Spleen (tissue), 11 donors: ENCODE data around the gene PLEKHD1. TPM values are rescaled to one million over a fixed set of nuclear protein-coding genes. Genes with fewer than 3 reads are reported as not detected.

Experiments
- DNase-seq: peaks from one replicate; pipeline ENCODE4 v3.0.0-alpha.2; 2020
- H3K27ac ChIP-seq, 8 donors: fragments of 200-600 bp; sonication (generic) in 7 of 8; 1 replicate in 4 of 8; 2 replicates in 4 of 8; pipeline versions ENCODE4 v1.5.0 to v1.8.0; 2016 to 2021; ENCODE audit warnings: inconsistent platforms in 4 of 8, mild to moderate bottlenecking in 4 of 8, moderate library complexity in 1 of 8
- H3K27me3 ChIP-seq, 7 donors: fragments of 200-600 bp; sonication (generic) in 6 of 7; replicated peaks in 1 of 7; 1 replicate in 4 of 7; 2 replicates in 3 of 7; pipeline versions ENCODE4 v1.5.0 to v1.8.0; 2016 to 2021; ENCODE audit warnings: inconsistent platforms in 3 of 7, mild to moderate bottlenecking in 1 of 7
- H3K36me3 ChIP-seq, 6 donors: fragments of 200-600 bp; sonication (generic) in 5 of 6; 1 replicate in 4 of 6; 2 replicates in 2 of 6; pipeline versions ENCODE4 v1.5.0 to v1.8.0; 2016 to 2021; ENCODE audit warnings: inconsistent platforms in 2 of 6
- H3K4me1 ChIP-seq, 6 donors: fragments of 200-600 bp; sonication (generic) in 5 of 6; 1 replicate in 3 of 6; 2 replicates in 3 of 6; pipeline versions ENCODE4 v1.5.0 to v1.8.0; 2016 to 2021; ENCODE audit warnings: inconsistent platforms in 3 of 6
- H3K4me3 ChIP-seq, 8 donors: fragments of 200-600 bp; sonication (generic) in 7 of 8; 1 replicate in 4 of 8; 2 replicates in 4 of 8; pipeline versions ENCODE4 v1.5.0 to v1.8.0; 2016 to 2021; ENCODE audit warnings: inconsistent platforms in 4 of 8, mild to moderate bottlenecking in 4 of 8, moderate library complexity in 2 of 8
- H3K9me3 ChIP-seq, 8 donors: fragments of 200-600 bp; sonication (generic) in 7 of 8; 1 replicate in 4 of 8; 2 replicates in 4 of 8; pipeline versions ENCODE4 v1.5.0 to v1.8.0; 2016 to 2021; ENCODE audit warnings: inconsistent platforms in 4 of 8
- CTCF ChIP-seq, 11 experiments: fragments of 200-600 bp in 7 of 11; fragments of 450-650 bp in 4 of 11; sonication (generic) in 4 of 11; IDR thresholded peaks in 8 of 11; conservative IDR thresholded peaks in 3 of 11; 1 replicate in 7 of 11; 2 replicates in 4 of 11; pipeline versions ENCODE4 v1.4.0 to v1.8.0; 2016 to 2021; ENCODE audit warnings: antibody characterized with exemption in 11 of 11, inconsistent platforms in 4 of 11, mild to moderate bottlenecking in 1 of 11
- POLR2A ChIP-seq, 3 donors: fragments of 450-650 bp; IDR thresholded peaks; one replicate each; pipeline ENCODE4 v1.5.1; 2017; ENCODE audit warnings: antibody characterized with exemption in 3 of 3, mild to moderate bottlenecking in 1 of 3
- POLR2AphosphoS5 ChIP-seq, 3 donors: sonication (generic); formaldehyde crosslinking; IDR thresholded peaks; one replicate each; pipeline ENCODE4 v1.5.1; 2017; ENCODE audit warnings: antibody characterized with exemption in 3 of 3
- WGBS, 5 donors: extraction: QIAGEN DNeasy Blood & Tissue Kit in 3 of 5; methylation state at CpG; one replicate each; pipeline versions ENCODE4 v1.1.5 to v1.1.7; 2013 to 2018; 5-methylcytosine and 5-hydroxymethylcytosine counted together
- intact Hi-C: fragments of 100-400 bp; cut with DNase I; formaldehyde crosslinking; loops from one replicate; pipeline ENCODE4 v1.15.0; 2023; ENCODE audit warnings: low total_unique reads
- polyA plus RNA-seq, 3 donors: library from polyadenylated mRNA; stranded (reverse); fragments of 200-250 nt; gene quantifications; one replicate each; pipeline ENCODE4 v1.2.1, GENCODE V29; 2013
- total RNA-seq, 7 donors: library from RNA; depleted of rRNA in 3 of 7; stranded (reverse); fragments of >200 nt in 3 of 7; fragmentation: NEBNext Ultra II Directional in 4 of 7; extraction: Animal tissue kit (Norgen Biotek cat#: 25700) in 4 of 7; gene quantifications; one replicate each; pipeline versions ENCODE4 v1.1.0 to v1.2.1, GENCODE V29; 2016 to 2021
- donor health status: healthy with polysubstance abuse.
- donor health status: DM: no; HTN: no; CAD: no; lungs with moderate emphysema.
- donor health status: DM: no; HTN: no; CAD: no.
- donor health status: Bipolar disorder and iron deficiency.
- donor health status: healthy.
- donor health status: DM: no; HTN: no; CAD: no.
- donor health status: DM: yes; HTN: yes; CAD: no.

PLEKHD1 gene
- total and polyA plus RNA-seq, 10 donors: 0.06 to 0.46 (median 0.17) TPM; not detected in 1

GRCh38 chr14:69459122-69459521 is 25.4 kb upstream of the PLEKHD1 start:
- no peak for TF ChIP-seq POLR2A (IDR thresholded peaks at IDR 0.05)
- TF ChIP-seq POLR2AphosphoS5 (IDR thresholded peaks at IDR 0.05): no peak
- no peak for TF ChIP-seq CTCF (IDR thresholded peaks at IDR 0.05 in 8 of 11, conservative IDR thresholded peaks at IDR 0.05 in 3 of 11)
- Histone ChIP-seq H3K27me3 (no peaks in the 10 kb centered on the region), H3K4me3 (no peak overlapping the region), H3K27ac (no peak overlapping the region), H3K36me3 (peaks cover 0 to 87% (median 48%) of the 10 kb centered on the region in 6 donors), H3K4me1 (no peaks in the 10 kb centered on the region), H3K9me3 (no peaks in the 10 kb centered on the region)
- WGBS, 5 donors: 69 to 90% (median 83%) methylated on average over 1 of the region's 1 CpG
- no peak for DNase-seq
- intact Hi-C loops: no loop called here

GRCh38 chr14:69460093-69460701 is 24.3 kb upstream of the PLEKHD1 start:
- H3K27ac ChIP-seq: no peak overlapping the region
- intact Hi-C loops: loop anchor here (2.0 kb wide), 1 partner anchor 221 kb away; no protein-coding TSS in a partner anchor
- no peaks in the 10 kb centered on the region for H3K4me1 ChIP-seq
- no peak for DNase-seq
- H3K9me3 ChIP-seq: no peaks in the 10 kb centered on the region
- H3K27me3 ChIP-seq: no peaks in the 10 kb centered on the region
- WGBS, 5 donors: 28 to 36% (median 29%) methylated on average over 4 of the region's 4 CpGs
- no peak overlapping the region for H3K4me3 ChIP-seq
- H3K36me3 ChIP-seq: peaks cover 0 to 76% (median 43%) of the 10 kb centered on the region in 6 donors
- peak; percentile 50 to 86 (median 75) for TF ChIP-seq CTCF (IDR thresholded peaks at IDR 0.05 in 8 of 11, conservative IDR thresholded peaks at IDR 0.05 in 3 of 11)
- no peak for TF ChIP-seq POLR2AphosphoS5 (IDR thresholded peaks at IDR 0.05)
- TF ChIP-seq POLR2A (IDR thresholded peaks at IDR 0.05): no peak

GRCh38 chr14:69464379-69464778 is 20.1 kb upstream of the PLEKHD1 start:
- TF ChIP-seq POLR2AphosphoS5 (IDR thresholded peaks at IDR 0.05) (no peak), POLR2A (IDR thresholded peaks at IDR 0.05) (no peak), CTCF (IDR thresholded peaks at IDR 0.05 in 8 of 11, conservative IDR thresholded peaks at IDR 0.05 in 3 of 11) (no peak)
- intact Hi-C loops: no loop called here
- Histone ChIP-seq H3K27me3 (no peaks in the 10 kb centered on the region), H3K9me3 (no peaks in the 10 kb centered on the region), H3K4me1 (no peaks in the 10 kb centered on the region), H3K4me3 (no peak overlapping the region), H3K27ac (no peak overlapping the region), H3K36me3 (peaks cover 0 to 35% (median 7%) of the 10 kb centered on the region in 6 donors)
- no peak for DNase-seq

- Histone ChIP-seq H3K4me1 (no peaks in the 10 kb centered on the region), H3K27ac (no peak overlapping the region), H3K9me3 (no peaks in the 10 kb centered on the region), H3K36me3 (peaks cover 0 to 33% (median 7%) of the 10 kb centered on the region in 6 donors), H3K4me3 (no peak overlapping the region), H3K27me3 (no peaks in the 10 kb centered on the region)
- TF ChIP-seq POLR2A (IDR thresholded peaks at IDR 0.05) (no peak), POLR2AphosphoS5 (IDR thresholded peaks at IDR 0.05) (no peak), CTCF (IDR thresholded peaks at IDR 0.05 in 8 of 11, conservative IDR thresholded peaks at IDR 0.05 in 3 of 11) (no peak)
- intact Hi-C loops: no loop called here
- 82 to 88% (median 84%) methylated on average over 6 of the region's 6 CpGs for WGBS, 5 donors
- DNase-seq: no peak
Observed at GRCh38 chr14:69464829-69465228, 19.7 kb upstream of the PLEKHD1 start.
